ENCODE measurements around the gene RTL1. TPM values are rescaled to one million over a fixed set of nuclear protein-coding genes. Genes with fewer than 3 reads are reported as not detected.

The RTL1 gene
- total RNA-seq, 3 donors from 2014 or later: not detected

GRCh38 chr14:100837805-100838350, 65.6 kb downstream of the RTL1 start:
- intact Hi-C loops (cut with DNase I, micrococcal nuclease): no loop called here
- no peaks in the 10 kb centered on the region for H3K9me3 ChIP-seq
- ATAC-seq: no peak

GRCh38 chr14:100836941-100837804, 66.3 kb downstream of the RTL1 start:
- H3K4me1 ChIP-seq (ENCODE audit: low read depth): no peaks in the 10 kb centered on the region
- ATAC-seq (no peak), DNase-seq (no peak)
- no peak overlapping the region for H3K4me3 ChIP-seq
- TF ChIP-seq CTCF (IDR thresholded peaks at IDR 0.05): no peak
- intact Hi-C loops (cut with DNase I, micrococcal nuclease): no loop called here
- H3K36me3 ChIP-seq (ENCODE audit: low read depth): no peaks in the 10 kb centered on the region
- no peaks in the 10 kb centered on the region for H3K9me3 ChIP-seq

More at GRCh38 chr14:100837805-100838350, 65.6 kb downstream of the RTL1 start:
- DNase-seq: no peak
- Histone ChIP-seq H3K4me3 (no peak overlapping the region), H3K4me1 (ENCODE audit: low read depth) (no peaks in the 10 kb centered on the region), H3K36me3 (ENCODE audit: low read depth) (no peaks in the 10 kb centered on the region)
- no peak for TF ChIP-seq CTCF (IDR thresholded peaks at IDR 0.05)

GRCh38 chr14:100836311-100836805, 67.2 kb downstream of the RTL1 start:
- ATAC-seq (no peak), DNase-seq (no peak)
- no peak for TF ChIP-seq CTCF (IDR thresholded peaks at IDR 0.05)
- no peaks in the 10 kb centered on the region for H3K9me3 ChIP-seq
- H3K4me1 ChIP-seq (ENCODE audit: low read depth): no peaks in the 10 kb centered on the region
- no peak overlapping the region for H3K4me3 ChIP-seq
- intact Hi-C loops (cut with DNase I, micrococcal nuclease): no loop called here
- H3K36me3 ChIP-seq (ENCODE audit: low read depth): no peaks in the 10 kb centered on the region

DNA sequence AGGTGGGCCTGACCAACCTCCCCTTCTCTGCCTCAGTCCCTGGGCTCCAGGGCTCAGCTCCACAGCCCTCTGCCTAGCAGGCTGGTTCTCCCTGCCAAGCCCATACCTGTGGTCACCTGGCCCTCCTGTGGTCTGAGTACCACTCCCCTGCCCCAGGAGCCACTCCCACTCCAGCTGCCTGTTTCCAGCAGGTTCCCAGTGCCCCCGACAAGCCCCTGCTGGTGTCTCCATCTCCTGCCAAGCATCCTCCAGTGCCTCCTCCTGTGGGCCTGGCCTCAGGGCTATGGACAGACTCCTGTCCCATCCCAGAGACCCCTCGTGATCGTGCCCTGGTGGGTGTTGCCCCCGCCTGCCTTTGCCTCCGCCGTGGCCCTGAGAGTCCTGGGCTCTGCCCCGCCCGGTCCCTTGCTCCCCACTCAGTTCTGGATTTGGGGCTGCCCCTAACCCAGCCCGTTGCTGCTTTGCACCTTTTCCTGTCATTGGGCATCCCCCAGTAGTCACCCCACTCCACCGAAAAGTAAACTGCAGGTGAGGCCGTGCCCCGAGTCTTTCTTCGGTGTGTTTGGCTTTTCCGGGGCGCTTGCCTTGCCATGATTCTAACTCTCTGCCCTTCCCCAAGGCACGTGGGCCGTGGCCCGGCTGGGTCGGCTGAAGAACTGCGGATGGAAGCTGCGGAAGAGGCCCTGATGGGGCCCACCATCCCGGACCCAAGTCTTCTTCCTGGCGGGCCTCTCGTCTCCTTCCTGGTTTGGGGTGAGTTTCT, 67.8 kb downstream of the RTL1 start:
- intact Hi-C loops (cut with DNase I, micrococcal nuclease): no loop called here
- no peak for TF ChIP-seq CTCF (IDR thresholded peaks at IDR 0.05)

GRCh38 chr14:100834794-100835547, 68.6 kb downstream of the RTL1 start:
- Histone ChIP-seq H3K36me3 (ENCODE audit: low read depth) (no peaks in the 10 kb centered on the region), H3K4me1 (ENCODE audit: low read depth) (no peaks in the 10 kb centered on the region), H3K9me3 (no peaks in the 10 kb centered on the region), H3K4me3 (no peak overlapping the region)
- intact Hi-C loops (cut with DNase I, micrococcal nuclease): no loop called here
- ATAC-seq: no peak
- no peak for TF ChIP-seq CTCF (IDR thresholded peaks at IDR 0.05)
- no peak for DNase-seq

More for the DNA sequence above, 67.8 kb downstream of the RTL1 start:
- Histone ChIP-seq H3K4me1 (ENCODE audit: low read depth) (no peaks in the 10 kb centered on the region), H3K4me3 (no peak overlapping the region), H3K9me3 (no peaks in the 10 kb centered on the region), H3K36me3 (ENCODE audit: low read depth) (no peaks in the 10 kb centered on the region)
- DNase-seq (no peak), ATAC-seq (no peak)

Data from mucosa of descending colon (tissue), 3 donors.